ENCODE results near the gene DPF3.

DNA sequence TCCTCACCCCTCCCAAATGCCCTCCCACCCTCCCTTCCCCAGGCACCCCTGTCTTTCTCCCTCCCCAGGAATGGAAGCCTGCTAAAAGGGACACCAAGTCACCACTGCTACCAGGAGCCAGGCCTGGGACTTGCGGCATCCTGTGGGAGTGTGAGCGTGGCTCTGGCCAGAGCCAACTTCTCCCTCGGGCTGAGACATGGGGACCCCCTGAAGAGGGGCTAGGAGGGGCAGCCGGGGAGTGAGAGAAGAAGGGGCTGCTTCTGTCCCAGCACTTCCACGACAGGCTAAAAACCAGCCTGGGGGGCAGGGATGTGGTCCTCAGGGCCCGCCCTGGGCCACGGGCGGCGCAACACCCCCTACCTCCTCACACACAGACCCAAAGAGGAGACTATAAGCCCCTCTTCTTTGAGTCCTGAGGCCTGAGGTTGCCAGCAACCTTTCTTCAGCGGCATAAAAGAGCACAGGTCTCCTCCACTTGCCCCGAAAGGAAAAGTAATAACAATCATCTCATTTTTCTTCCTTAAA is 278.9 kb downstream of the DPF3 start:
- TF ChIP-seq, protein P1, sequence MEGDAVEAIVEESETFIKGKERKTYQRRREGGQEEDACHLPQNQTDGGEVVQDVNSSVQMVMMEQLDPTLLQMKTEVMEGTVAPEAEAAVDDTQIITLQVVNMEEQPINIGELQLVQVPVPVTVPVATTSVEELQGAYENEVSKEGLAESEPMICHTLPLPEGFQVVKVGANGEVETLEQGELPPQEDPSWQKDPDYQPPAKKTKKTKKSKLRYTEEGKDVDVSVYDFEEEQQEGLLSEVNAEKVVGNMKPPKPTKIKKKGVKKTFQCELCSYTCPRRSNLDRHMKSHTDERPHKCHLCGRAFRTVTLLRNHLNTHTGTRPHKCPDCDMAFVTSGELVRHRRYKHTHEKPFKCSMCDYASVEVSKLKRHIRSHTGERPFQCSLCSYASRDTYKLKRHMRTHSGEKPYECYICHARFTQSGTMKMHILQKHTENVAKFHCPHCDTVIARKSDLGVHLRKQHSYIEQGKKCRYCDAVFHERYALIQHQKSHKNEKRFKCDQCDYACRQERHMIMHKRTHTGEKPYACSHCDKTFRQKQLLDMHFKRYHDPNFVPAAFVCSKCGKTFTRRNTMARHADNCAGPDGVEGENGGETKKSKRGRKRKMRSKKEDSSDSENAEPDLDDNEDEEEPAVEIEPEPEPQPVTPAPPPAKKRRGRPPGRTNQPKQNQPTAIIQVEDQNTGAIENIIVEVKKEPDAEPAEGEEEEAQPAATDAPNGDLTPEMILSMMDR (IDR thresholded peaks at IDR 0.05): no peak
- TF ChIP-seq POLR2A (IDR thresholded peaks at IDR 0.05): no peak
